Calu3 (cell line): ENCODE results near the gene NEDD9. TPM values are rescaled to one million over a fixed set of nuclear protein-coding genes. Genes with fewer than 3 reads are reported as not detected.

Experiments
- BruUV-seq: library from RNA; stranded (reverse); fragments of 400-500 nt; replicated peaks from 2 replicates; lab custom pipeline; 2021; lab: Mats Ljungman, UMichigan
- CTCF ChIA-PET: fragments of 300-600 bp; sonication (Branson Sonifier 250); formaldehyde crosslinking; loops from one replicate; lab custom pipeline; 2022; ENCODE audit warnings: antibody characterized with exemption; lab: Charles Lee
- DNase-seq: peaks from one replicate; pipeline ENCODE4 v3.0.0; 2022
- H3K27ac Mint-ChIP-seq: one replicate; pipeline ENCODE4 v1.8.0; 2022; ENCODE audit warnings: mixed read lengths; ENCODE audit not compliant: unreplicated experiment
- H3K27me3 Mint-ChIP-seq: one replicate; pipeline ENCODE4 v1.8.0; 2022; ENCODE audit warnings: mixed read lengths; ENCODE audit not compliant: unreplicated experiment
- H3K36me3 Mint-ChIP-seq: one replicate; pipeline ENCODE4 v1.8.0; 2022; ENCODE audit warnings: mild to moderate bottlenecking, moderate library complexity, mixed read lengths; ENCODE audit not compliant: insufficient read depth, unreplicated experiment
- H3K4me1 Mint-ChIP-seq: one replicate; pipeline ENCODE4 v1.8.0; 2022; ENCODE audit warnings: mild to moderate bottlenecking, low read depth, mixed read lengths; ENCODE audit not compliant: unreplicated experiment
- H3K4me3 Mint-ChIP-seq: one replicate; pipeline ENCODE4 v1.8.0; 2022; ENCODE audit warnings: mild to moderate bottlenecking, low read depth, moderate library complexity, mixed read lengths; ENCODE audit not compliant: unreplicated experiment
- H3K9me3 Mint-ChIP-seq: one replicate; pipeline ENCODE4 v1.8.0; 2022; ENCODE audit warnings: low read depth, mixed read lengths; ENCODE audit not compliant: unreplicated experiment
- intact Hi-C: fragments of 100-400 bp; cut with micrococcal nuclease; formaldehyde crosslinking; loops from one replicate; pipeline ENCODE4 v1.10.0; 2022; ENCODE audit not compliant: unreplicated experiment
- total RNA-seq: library from RNA; stranded (reverse); gene quantifications from 2 replicates; pipeline ENCODE4 v1.2.3, GENCODE V29; 2022
- TF ChIP-seq, protein P1 (sequence below): fragments of 200-600 bp; IDR thresholded peaks from one replicate; pipeline ENCODE4 v1.8.0; 2022; ENCODE audit warnings: antibody characterized with exemption; ENCODE audit not compliant: unreplicated experiment

NEDD9 gene
- total RNA-seq, 1 experiment from 2014 or later, result 28.1 TPM

DNA sequence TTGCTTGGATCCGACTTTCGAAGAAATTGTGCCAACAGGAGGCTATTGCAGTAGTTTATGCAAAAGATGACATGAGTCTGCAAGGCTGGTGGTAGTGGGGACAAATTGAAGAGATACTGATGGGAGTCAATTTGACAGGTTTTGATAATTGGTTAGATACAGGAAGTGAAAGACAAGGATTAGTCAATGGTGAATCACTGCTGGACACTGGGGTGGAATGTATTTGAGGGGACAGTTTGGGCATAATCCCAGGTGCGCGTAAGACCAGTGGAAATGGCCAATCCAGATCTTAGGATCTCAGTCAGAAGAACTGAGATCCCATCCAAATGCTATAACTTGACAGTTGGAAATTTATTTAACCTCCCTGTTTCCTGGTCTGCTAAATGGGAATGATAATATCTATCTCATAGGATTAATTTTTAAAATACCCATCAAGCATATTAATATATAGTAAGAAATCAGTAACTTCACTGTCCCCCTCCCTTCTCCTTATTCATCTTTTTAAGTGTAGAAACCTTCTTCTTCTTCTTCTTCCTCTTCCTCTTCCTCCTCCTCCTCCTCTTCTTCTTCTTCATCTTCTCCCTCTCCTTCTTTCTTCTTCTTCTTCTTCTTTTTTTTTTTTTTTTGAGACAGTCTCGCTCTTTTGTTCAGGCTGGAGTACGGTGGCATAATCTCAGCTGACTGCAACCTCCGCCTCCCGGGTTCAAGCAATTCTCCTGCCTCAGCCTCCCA, 90.0 kb downstream of the NEDD9 start:
- TF ChIP-seq, protein P1, sequence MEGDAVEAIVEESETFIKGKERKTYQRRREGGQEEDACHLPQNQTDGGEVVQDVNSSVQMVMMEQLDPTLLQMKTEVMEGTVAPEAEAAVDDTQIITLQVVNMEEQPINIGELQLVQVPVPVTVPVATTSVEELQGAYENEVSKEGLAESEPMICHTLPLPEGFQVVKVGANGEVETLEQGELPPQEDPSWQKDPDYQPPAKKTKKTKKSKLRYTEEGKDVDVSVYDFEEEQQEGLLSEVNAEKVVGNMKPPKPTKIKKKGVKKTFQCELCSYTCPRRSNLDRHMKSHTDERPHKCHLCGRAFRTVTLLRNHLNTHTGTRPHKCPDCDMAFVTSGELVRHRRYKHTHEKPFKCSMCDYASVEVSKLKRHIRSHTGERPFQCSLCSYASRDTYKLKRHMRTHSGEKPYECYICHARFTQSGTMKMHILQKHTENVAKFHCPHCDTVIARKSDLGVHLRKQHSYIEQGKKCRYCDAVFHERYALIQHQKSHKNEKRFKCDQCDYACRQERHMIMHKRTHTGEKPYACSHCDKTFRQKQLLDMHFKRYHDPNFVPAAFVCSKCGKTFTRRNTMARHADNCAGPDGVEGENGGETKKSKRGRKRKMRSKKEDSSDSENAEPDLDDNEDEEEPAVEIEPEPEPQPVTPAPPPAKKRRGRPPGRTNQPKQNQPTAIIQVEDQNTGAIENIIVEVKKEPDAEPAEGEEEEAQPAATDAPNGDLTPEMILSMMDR, result no peak
- BruUV-seq, result no TSS peak
- Mint-ChIP-seq H3K27me3 (no peaks in the 10 kb centered on the region), H3K27ac (no peak overlapping the region), H3K9me3 (no peaks in the 10 kb centered on the region), H3K4me1 (peaks cover 41% of the 10 kb centered on the region), H3K4me3 (no peak overlapping the region), H3K36me3 (peaks cover 6% of the 10 kb centered on the region)
- no peak for DNase-seq
- CTCF ChIA-PET, result interaction anchor here (0.7 kb wide), 1 partner anchor 432 kb away, joined by 4 read pairs; no protein-coding TSS in a partner anchor
- intact Hi-C loops, result loop anchor here (5.0 kb wide), 1 partner anchor 75 kb away; no protein-coding TSS in a partner anchor

DNA sequence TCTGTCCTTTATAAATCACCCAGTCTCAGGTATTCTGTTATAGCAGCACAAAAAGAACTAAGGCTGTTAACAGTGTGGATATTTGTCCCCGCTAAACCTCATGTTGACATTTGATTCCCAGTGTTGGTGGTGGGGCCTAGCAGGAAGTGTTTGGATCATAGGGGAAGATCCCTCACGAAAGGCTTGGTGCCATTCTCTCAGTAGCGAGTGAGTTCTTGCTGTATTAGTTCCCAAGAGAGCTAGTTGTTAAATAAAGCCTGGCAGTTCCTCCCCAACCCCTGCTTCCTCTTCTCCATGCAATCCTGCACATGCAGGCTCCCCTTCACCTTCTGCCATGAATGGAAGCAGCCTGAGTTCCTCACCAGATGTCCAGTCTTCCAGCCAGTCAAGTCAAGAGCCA, 91.2 kb downstream of the NEDD9 start:
- DNase-seq, result no peak
- Mint-ChIP-seq H3K9me3 (no peaks in the 10 kb centered on the region), H3K27me3 (no peaks in the 10 kb centered on the region), H3K4me3 (no peak overlapping the region), H3K27ac (no peak overlapping the region), H3K4me1 (peaks cover 41% of the 10 kb centered on the region), H3K36me3 (peaks cover 6% of the 10 kb centered on the region)
- TF ChIP-seq, protein P1, result no peak
- intact Hi-C loops, result loop anchor here (5.0 kb wide), 1 partner anchor 76 kb away; no protein-coding TSS in a partner anchor
- CTCF ChIA-PET, result no interaction called here
- BruUV-seq, result no TSS peak

DNA sequence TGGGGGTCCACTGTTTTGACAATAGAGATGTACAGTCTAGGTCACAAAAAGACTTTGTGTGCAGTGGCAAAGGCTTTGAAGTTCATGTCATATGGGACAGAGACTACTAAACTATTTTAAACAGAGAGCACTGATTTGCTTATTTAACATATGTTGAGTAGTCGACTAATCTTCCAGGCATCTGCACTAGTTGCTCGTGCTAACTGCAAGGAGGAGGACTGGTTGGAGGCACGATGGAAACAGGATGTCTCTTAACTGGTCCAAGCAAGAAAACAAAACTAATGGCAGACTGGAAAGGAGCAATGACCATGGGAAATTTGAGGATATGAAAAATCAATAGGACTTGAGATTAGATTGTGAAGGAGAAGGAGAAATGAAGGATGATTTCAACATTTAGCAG, 92.4 kb downstream of the NEDD9 start:
- CTCF ChIA-PET, result no interaction called here
- H3K36me3 Mint-ChIP-seq, result peaks cover 6% of the 10 kb centered on the region
- no peaks in the 10 kb centered on the region for H3K27me3 Mint-ChIP-seq
- no peak overlapping the region for H3K4me3 Mint-ChIP-seq
- intact Hi-C loops, result loop anchor here (5.0 kb wide), 1 partner anchor 77 kb away; no protein-coding TSS in a partner anchor
- H3K27ac Mint-ChIP-seq, result no peak overlapping the region
- H3K9me3 Mint-ChIP-seq, result no peaks in the 10 kb centered on the region
- peaks cover 41% of the 10 kb centered on the region for H3K4me1 Mint-ChIP-seq
- DNase-seq, result no peak
- no TSS peak for BruUV-seq
- TF ChIP-seq, protein P1, result no peak

DNA sequence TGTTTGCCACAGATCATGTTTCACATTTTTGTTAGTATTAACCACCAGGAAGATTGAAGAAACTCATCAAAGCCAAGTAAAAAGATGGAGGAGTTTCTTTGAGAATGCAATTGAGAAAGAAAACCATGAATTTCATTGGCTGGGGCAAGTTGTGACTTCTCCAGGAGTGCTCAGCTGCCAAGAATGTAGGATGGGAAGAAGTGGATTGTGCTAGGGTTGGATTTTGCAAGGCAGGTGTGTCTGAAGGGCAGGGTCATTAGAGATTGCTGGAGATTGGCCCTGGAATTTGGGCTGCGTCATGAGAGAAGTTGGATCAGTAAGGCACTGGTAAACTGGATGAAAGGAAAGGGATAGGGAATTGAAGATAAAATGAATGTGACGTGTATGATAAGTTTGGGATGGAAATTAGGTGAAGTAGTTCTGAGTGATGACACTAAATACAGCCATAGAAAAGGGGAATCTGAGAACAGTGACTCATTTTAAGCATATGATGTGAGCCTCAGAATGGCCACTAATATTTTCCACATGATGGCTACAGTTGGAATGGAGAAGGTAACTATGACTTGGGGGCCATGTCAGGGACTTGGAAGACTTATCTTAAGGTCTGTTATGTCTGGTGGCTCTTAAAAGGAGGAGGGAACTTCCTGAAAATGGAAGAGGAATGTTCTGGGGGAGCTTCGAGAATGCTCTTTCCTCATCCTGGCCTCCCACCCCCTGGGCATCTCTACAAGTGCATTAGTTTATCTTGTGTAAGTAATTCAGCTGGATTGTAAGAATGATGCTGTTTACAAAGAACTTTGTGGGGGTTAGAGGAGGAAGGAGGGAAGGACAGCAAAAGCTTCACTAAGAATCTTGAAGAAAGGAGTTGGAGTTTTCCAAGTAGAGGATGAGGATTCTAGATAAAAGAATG, 93.2 kb downstream of the NEDD9 start:
- intact Hi-C loops, result loop anchor here (1.0 kb wide), 1 partner anchor 34 kb away; no protein-coding TSS in a partner anchor
- TF ChIP-seq, protein P1, result no peak
- no peak for DNase-seq
- Mint-ChIP-seq H3K27ac (no peak overlapping the region), H3K27me3 (no peaks in the 10 kb centered on the region), H3K4me3 (no peak overlapping the region), H3K4me1 (peaks cover 37% of the 10 kb centered on the region), H3K36me3 (peaks cover 6% of the 10 kb centered on the region), H3K9me3 (no peaks in the 10 kb centered on the region)
- CTCF ChIA-PET, result no interaction called here
- no TSS peak for BruUV-seq
